RWPE2 (cell line): ENCODE results near the gene FRMD4B.

Experiments
- ATAC-seq: fragments of 200-7000 bp; cut with Tn5 transposase; 3 replicates; pipeline ENCODE4 v1.9.1; 2021; ENCODE audit warnings: low read depth
- DNase-seq: peaks from one replicate; pipeline ENCODE4 v3.0.0-alpha.2; 2020; ENCODE audit warnings: low spot score
- H3K27ac ChIP-seq: fragments of 450-650 bp; 2 replicates; pipeline ENCODE4 v1.5.1; 2017; ENCODE audit warnings: mild to moderate bottlenecking; ENCODE audit not compliant: poor library complexity, severe bottlenecking
- H3K27me3 ChIP-seq: fragments of 250-450 bp; sonication (Bioruptor Pico); 2 replicates; pipeline ENCODE4 v1.5.1; 2021; ENCODE audit warnings: mild to moderate bottlenecking, moderate library complexity; ENCODE audit not compliant: insufficient read depth, poor library complexity, severe bottlenecking
- H3K36me3 ChIP-seq: fragments of 250-450 bp; sonication (Bioruptor Pico); 2 replicates; pipeline ENCODE4 v1.5.1; 2020; ENCODE audit warnings: low read depth, mild to moderate bottlenecking, moderate library complexity
- H3K4me1 ChIP-seq: fragments of 250-450 bp; sonication (Bioruptor Pico); 2 replicates; pipeline ENCODE4 v1.5.1; 2021; ENCODE audit warnings: mild to moderate bottlenecking, moderate library complexity; ENCODE audit not compliant: insufficient read depth, poor library complexity, severe bottlenecking
- H3K4me3 ChIP-seq: fragments of 250-450 bp; sonication (Bioruptor Pico); 2 replicates; pipeline ENCODE4 v1.5.1; 2021; ENCODE audit warnings: mild to moderate bottlenecking, moderate library complexity; ENCODE audit not compliant: severe bottlenecking
- H3K9me3 ChIP-seq: fragments of 250-450 bp; sonication (Bioruptor Pico); 2 replicates; pipeline ENCODE4 v1.5.1; 2021; ENCODE audit warnings: mild to moderate bottlenecking, moderate library complexity; ENCODE audit not compliant: severe bottlenecking
- CTCF ChIP-seq: fragments of 450-650 bp; IDR thresholded peaks from one replicate; pipeline ENCODE4 v1.5.1; 2017; ENCODE audit warnings: mild to moderate bottlenecking, moderate library complexity; ENCODE audit not compliant: poor library complexity, severe bottlenecking

Gene FRMD4B

GRCh38 chr3:69328963-69329302 is 57.0 kb downstream of the FRMD4B start:
- H3K4me1 ChIP-seq = no peaks in the 10 kb centered on the region
- no peak for TF ChIP-seq CTCF
- no peak overlapping the region for H3K4me3 ChIP-seq
- peaks cover 7% of the 10 kb centered on the region for H3K36me3 ChIP-seq
- no peaks in the 10 kb centered on the region for H3K27me3 ChIP-seq
- ATAC-seq (no peak), DNase-seq (no peak)
- H3K9me3 ChIP-seq = no peaks in the 10 kb centered on the region
- no peak overlapping the region for H3K27ac ChIP-seq

- TF ChIP-seq CTCF = no peak
Measured at GRCh38 chr3:69328103-69328962, 57.6 kb downstream of the FRMD4B start.

DNA sequence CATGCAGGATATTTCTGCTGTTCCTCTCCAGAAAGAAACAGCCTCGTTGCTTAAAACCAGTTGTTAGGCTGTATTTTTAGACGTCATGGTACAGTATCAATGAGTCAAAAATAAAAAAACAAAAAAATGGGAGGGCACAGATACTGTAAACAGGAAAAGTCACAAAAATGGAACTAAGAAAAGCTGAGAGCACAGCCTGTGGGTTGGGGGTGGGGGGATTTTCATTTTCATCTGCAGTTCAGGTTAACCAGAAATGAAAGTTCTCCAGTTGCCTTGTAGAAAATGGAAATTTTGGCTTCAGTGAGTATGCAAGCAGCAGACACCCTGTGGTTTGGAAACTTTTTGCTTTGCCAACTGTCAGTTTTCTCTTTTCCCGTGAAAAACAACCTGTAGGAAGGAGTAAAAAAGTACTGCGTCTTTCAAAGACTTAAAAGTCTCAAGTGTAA is 59.0 kb downstream of the FRMD4B start:
- no peak overlapping the region for H3K4me3 ChIP-seq
- H3K27ac ChIP-seq = no peak overlapping the region
- no peaks in the 10 kb centered on the region for H3K9me3 ChIP-seq
- no peaks in the 10 kb centered on the region for H3K4me1 ChIP-seq
- H3K36me3 ChIP-seq = peaks cover 8% of the 10 kb centered on the region; the same call in 1 of the 2 replicates
- no peak for TF ChIP-seq CTCF
- no peaks in the 10 kb centered on the region for H3K27me3 ChIP-seq
- no peak for ATAC-seq
- DNase-seq = no peak

More at GRCh38 chr3:69328103-69328962, 57.6 kb downstream of the FRMD4B start:
- Histone ChIP-seq H3K9me3 (no peaks in the 10 kb centered on the region), H3K27me3 (no peaks in the 10 kb centered on the region), H3K4me3 (no peak overlapping the region), H3K4me1 (no peaks in the 10 kb centered on the region), H3K27ac (no peak overlapping the region), H3K36me3 (0 out of 2 replicates have a peak, but pooled peaks cover under 1% of the 10 kb centered on the region)
- DNase-seq = no peak
- ATAC-seq = no peak

- Histone ChIP-seq H3K4me3 (no peak overlapping the region), H3K4me1 (no peaks in the 10 kb centered on the region), H3K9me3 (no peaks in the 10 kb centered on the region), H3K27ac (no peak overlapping the region), H3K27me3 (no peaks in the 10 kb centered on the region), H3K36me3 (peaks cover 9% of the 10 kb centered on the region; the same call in 1 of the 2 replicates)
- ATAC-seq = no peak
- no peak for TF ChIP-seq CTCF
- DNase-seq = no peak
Measured at GRCh38 chr3:69325151-69325550, 60.7 kb downstream of the FRMD4B start.

DNA sequence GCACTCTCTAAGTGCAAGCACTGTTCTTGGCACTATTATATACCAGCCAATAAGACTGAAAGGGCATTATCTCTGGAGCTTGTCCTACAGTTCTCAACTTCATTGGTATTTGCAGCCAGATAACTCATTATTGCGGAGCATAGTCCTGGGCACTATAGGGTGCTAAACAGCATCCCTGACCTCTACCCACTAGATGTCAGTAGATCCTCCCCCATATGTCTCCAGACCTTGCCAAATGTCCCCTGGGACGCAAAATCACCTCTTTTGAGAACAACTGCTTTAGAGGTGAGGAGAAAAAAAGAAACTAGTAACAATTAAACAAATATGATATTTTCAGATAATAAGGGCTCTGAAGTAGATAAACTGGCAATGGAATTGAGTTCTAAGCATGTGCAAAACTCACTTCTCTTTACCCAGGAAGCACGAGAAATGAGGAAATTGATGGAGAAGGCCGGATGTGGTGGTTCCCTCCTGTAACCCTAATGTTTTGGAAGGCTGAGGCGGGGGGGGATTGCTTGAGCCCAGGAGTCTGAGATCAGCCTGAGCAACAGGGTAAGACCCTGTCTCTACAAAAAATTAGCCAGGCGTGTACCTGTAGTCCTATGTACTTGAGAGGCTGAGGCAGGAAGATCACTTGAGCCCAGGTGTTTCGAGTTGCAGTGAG is 61.4 kb downstream of the FRMD4B start:
- Histone ChIP-seq H3K36me3 (peaks cover 9% of the 10 kb centered on the region; the same call in 1 of the 2 replicates), H3K4me3 (no peak overlapping the region), H3K27ac (no peak overlapping the region), H3K4me1 (no peaks in the 10 kb centered on the region), H3K27me3 (no peaks in the 10 kb centered on the region), H3K9me3 (no peaks in the 10 kb centered on the region)
- TF ChIP-seq CTCF = peak; percentile 54
- ATAC-seq (peak; percentile 53; the same call in 1 of the 3 replicates), DNase-seq (no peak)
